KBM-7 (cell line): ENCODE data around the gene ANKLE1.

Experiments used
- DNase-seq: peaks from one replicate; pipeline ENCODE4 v3.0.0-alpha.2; 2015
- in situ Hi-C: fragments of 300-500 bp; cut with MboI; formaldehyde crosslinking; loops from 2 replicates; pipeline ENCODE4 v1.14.3; 2020; ENCODE audit warnings: low sequenced_read_pairs, low pct_unique_long_range_greater_than_20kb, mixed read lengths

Gene ANKLE1

GRCh38 chr19:17303167-17303939 lies 21.7 kb downstream of the ANKLE1 start, which contains the start of gene ABHD8:
TSS of gene ABHD8 (minus strand) at chr19:17303425. CDS start at chr19:17301616, 1,809 bp downstream.
- DNase-seq: peak; percentile 92
- in situ Hi-C loops: no loop called here

- no peak for DNase-seq
- in situ Hi-C loops: no loop called here
These were observed 22.2 kb downstream of the ANKLE1 start for GRCh38 chr19:17303940-17304267.

- DNase-seq: no peak
- in situ Hi-C loops: no loop called here
These were observed 22.9 kb downstream of the ANKLE1 start for GRCh38 chr19:17304386-17305215.

- in situ Hi-C loops: no loop called here
- DNase-seq: no peak
These were observed 23.5 kb downstream of the ANKLE1 start for GRCh38 chr19:17305216-17305516.

GRCh38 chr19:17305517-17306284 lies 24.0 kb downstream of the ANKLE1 start, which contains the start of gene MRPL34:
TSS of gene MRPL34 (plus strand) at chr19:17305872. CDS start at chr19:17305893, 21 bp downstream.
- in situ Hi-C loops: no loop called here
- DNase-seq: peak; percentile 99

GRCh38 chr19:17306285-17306714 lies 24.6 kb downstream of the ANKLE1 start:
- no peak for DNase-seq
- in situ Hi-C loops: no loop called here

- in situ Hi-C loops: no loop called here
- no peak for DNase-seq
These were observed 26.2 kb downstream of the ANKLE1 start for GRCh38 chr19:17307876-17308377.

GRCh38 chr19:17309198-17309964 lies 27.7 kb downstream of the ANKLE1 start, which contains the start of gene DDA1:
TSS of gene DDA1 (plus strand) at chr19:17309563. CDS start at chr19:17309655, 92 bp downstream.
- in situ Hi-C loops: no loop called here
- peak; percentile 99 for DNase-seq

GRCh38 chr19:17309965-17310461 lies 28.3 kb downstream of the ANKLE1 start:
- in situ Hi-C loops: no loop called here
- DNase-seq: no peak

- DNase-seq: no peak
- in situ Hi-C loops: no loop called here
These were observed 29.9 kb downstream of the ANKLE1 start for GRCh38 chr19:17311455-17312188.

GRCh38 chr19:17312189-17313113 lies 30.8 kb downstream of the ANKLE1 start:
- in situ Hi-C loops: no loop called here
- no peak for DNase-seq

- in situ Hi-C loops: no loop called here
- no peak for DNase-seq
These were observed 32.4 kb downstream of the ANKLE1 start for GRCh38 chr19:17314007-17314593.

GRCh38 chr19:17318966-17319365 lies 37.3 kb downstream of the ANKLE1 start:
- no peak for DNase-seq
- in situ Hi-C loops: no loop called here

- DNase-seq: no peak
- in situ Hi-C loops: no loop called here
These were observed 38.0 kb downstream of the ANKLE1 start for GRCh38 chr19:17319473-17320238.

GRCh38 chr19:17320435-17320834 lies 38.7 kb downstream of the ANKLE1 start:
- no peak for DNase-seq
- in situ Hi-C loops: no loop called here
